ENCODE results near the gene RNF43. TPM values are rescaled to one million over a fixed set of nuclear protein-coding genes. Genes with fewer than 3 reads are reported as not detected.

Gene RNF43
- polyA plus RNA-seq, 1 of the 3 experiments (the other 2 are of a cell fraction), result not detected

DNA sequence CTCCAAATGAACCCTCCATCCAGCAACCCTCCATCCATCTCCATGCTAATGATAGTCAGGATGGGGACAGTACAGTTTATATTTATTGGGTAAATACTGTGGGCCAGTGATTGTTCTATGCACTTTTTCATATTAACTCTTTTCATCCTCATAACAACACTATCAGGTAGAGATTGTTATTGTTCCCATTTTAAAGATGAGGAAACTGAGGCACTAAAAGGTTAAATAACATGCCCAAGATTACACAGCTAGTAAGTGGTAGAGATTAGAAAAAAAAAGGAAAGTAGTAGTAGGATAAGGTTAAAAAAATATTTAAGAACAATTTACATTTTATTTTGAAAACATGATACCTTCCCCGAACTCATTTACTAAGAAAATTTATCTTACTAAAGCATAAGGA is 43.4 kb downstream of the RNF43 start (continued):
- TF ChIP-seq, protein P1, sequence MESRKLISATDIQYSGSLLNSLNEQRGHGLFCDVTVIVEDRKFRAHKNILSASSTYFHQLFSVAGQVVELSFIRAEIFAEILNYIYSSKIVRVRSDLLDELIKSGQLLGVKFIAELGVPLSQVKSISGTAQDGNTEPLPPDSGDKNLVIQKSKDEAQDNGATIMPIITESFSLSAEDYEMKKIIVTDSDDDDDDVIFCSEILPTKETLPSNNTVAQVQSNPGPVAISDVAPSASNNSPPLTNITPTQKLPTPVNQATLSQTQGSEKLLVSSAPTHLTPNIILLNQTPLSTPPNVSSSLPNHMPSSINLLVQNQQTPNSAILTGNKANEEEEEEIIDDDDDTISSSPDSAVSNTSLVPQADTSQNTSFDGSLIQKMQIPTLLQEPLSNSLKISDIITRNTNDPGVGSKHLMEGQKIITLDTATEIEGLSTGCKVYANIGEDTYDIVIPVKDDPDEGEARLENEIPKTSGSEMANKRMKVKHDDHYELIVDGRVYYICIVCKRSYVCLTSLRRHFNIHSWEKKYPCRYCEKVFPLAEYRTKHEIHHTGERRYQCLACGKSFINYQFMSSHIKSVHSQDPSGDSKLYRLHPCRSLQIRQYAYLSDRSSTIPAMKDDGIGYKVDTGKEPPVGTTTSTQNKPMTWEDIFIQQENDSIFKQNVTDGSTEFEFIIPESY (IDR thresholded peaks at IDR 0.05; ENCODE audit: borderline replicate concordance, low read depth), result no peak
- TF ChIP-seq RXRA (IDR thresholded peaks at IDR 0.05; ENCODE audit: borderline replicate concordance, low read depth) (no peak), EP300 (IDR thresholded peaks at IDR 0.05; ENCODE audit: borderline replicate concordance in 1 of 2, low read depth in 1 of 2, low read length in 1 of 2) (no peak)
- TF ChIP-seq, protein P2, sequence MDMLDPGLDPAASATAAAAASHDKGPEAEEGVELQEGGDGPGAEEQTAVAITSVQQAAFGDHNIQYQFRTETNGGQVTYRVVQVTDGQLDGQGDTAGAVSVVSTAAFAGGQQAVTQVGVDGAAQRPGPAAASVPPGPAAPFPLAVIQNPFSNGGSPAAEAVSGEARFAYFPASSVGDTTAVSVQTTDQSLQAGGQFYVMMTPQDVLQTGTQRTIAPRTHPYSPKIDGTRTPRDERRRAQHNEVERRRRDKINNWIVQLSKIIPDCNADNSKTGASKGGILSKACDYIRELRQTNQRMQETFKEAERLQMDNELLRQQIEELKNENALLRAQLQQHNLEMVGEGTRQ (IDR thresholded peaks at IDR 0.05; ENCODE audit: borderline replicate concordance, low read depth, low read length), result no peak
- TF ChIP-seq, protein P3, sequence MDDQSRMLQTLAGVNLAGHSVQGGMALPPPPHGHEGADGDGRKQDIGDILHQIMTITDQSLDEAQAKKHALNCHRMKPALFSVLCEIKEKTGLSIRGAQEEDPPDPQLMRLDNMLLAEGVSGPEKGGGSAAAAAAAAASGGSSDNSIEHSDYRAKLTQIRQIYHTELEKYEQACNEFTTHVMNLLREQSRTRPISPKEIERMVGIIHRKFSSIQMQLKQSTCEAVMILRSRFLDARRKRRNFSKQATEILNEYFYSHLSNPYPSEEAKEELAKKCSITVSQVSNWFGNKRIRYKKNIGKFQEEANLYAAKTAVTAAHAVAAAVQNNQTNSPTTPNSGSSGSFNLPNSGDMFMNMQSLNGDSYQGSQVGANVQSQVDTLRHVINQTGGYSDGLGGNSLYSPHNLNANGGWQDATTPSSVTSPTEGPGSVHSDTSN (IDR thresholded peaks at IDR 0.05), result no peak

DNA sequence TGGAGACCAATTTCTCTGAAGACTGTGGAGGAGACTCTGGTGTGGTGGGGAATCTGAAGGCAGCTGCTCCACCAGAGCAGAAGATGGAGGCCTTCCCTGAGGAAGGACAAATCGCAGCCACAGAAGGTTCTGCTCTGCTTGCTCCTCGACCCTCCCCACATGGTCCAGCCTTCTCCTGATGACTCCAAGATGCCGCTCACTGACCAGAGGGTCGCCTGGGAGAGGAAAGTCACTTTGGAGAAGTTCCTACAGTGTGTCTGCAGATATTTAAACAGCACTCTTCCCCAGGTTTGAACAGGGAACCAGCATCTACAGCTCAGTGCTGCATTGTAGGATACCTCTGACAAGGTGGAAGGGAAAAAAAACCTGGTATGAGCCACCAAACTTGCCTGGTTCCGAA is 44.3 kb downstream of the RNF43 start:
- H3K9me3 ChIP-seq, result no peaks in the 10 kb centered on the region
- no peak for DNase-seq
- H3K79me2 ChIP-seq (ENCODE audit: insufficient read depth), result no peaks in the 10 kb centered on the region
- CTCF ChIA-PET, result interaction anchor here (1.0 to 5.7 kb wide), 4 partner anchors 9 to 56 kb away, joined by 3 to 21 read pairs (median 6); partner anchors contain the start of gene RNF43
- H3F3A ChIP-seq (replicated peaks; ENCODE audit: insufficient read depth), result no peaks in the 10 kb centered on the region
- POLR2A ChIA-PET, result no interaction called here
- H3K36me3 ChIP-seq (replicated peaks in 1 of 2; ENCODE audit: control insufficient read depth in 1 of 2, insufficient read depth in 2 of 2, low read length in 1 of 2), result no peaks in the 10 kb centered on the region
- H3K4me2 ChIP-seq, result no peak overlapping the region
- no peak overlapping the region for H2AFZ ChIP-seq (ENCODE audit: low read depth)
- no peaks in the 10 kb centered on the region for H3K9me2 ChIP-seq
- H3K27me3 ChIP-seq (ENCODE audit: insufficient read depth), result peaks cover 4% of the 10 kb centered on the region; the same call in 1 of the 2 replicates
- 42% methylated on average over 5 of the region's 5 CpGs for WGBS (ENCODE audit: low lambda C conversion rate)
- no peaks in the 10 kb centered on the region for H4K20me1 ChIP-seq (ENCODE audit: insufficient read depth)
- no peak overlapping the region for H3K4me3 ChIP-seq (ENCODE audit: low read depth in 2 of 2, low read length in 1 of 2)
- H3K4me1 ChIP-seq (ENCODE audit: control insufficient read depth in 1 of 2, insufficient read depth in 2 of 2, low read depth in 1 of 2, low read length in 1 of 2), result no peaks in the 10 kb centered on the region
- H3K9ac ChIP-seq, result no peak overlapping the region
- H3K27ac ChIP-seq (ENCODE audit: low read depth in 2 of 2, low read length in 1 of 2), result no peak overlapping the region
- TF ChIP-seq, protein P4, sequence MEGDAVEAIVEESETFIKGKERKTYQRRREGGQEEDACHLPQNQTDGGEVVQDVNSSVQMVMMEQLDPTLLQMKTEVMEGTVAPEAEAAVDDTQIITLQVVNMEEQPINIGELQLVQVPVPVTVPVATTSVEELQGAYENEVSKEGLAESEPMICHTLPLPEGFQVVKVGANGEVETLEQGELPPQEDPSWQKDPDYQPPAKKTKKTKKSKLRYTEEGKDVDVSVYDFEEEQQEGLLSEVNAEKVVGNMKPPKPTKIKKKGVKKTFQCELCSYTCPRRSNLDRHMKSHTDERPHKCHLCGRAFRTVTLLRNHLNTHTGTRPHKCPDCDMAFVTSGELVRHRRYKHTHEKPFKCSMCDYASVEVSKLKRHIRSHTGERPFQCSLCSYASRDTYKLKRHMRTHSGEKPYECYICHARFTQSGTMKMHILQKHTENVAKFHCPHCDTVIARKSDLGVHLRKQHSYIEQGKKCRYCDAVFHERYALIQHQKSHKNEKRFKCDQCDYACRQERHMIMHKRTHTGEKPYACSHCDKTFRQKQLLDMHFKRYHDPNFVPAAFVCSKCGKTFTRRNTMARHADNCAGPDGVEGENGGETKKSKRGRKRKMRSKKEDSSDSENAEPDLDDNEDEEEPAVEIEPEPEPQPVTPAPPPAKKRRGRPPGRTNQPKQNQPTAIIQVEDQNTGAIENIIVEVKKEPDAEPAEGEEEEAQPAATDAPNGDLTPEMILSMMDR (IDR thresholded peaks at IDR 0.05), result no peak
- TF ChIP-seq, protein P5, sequence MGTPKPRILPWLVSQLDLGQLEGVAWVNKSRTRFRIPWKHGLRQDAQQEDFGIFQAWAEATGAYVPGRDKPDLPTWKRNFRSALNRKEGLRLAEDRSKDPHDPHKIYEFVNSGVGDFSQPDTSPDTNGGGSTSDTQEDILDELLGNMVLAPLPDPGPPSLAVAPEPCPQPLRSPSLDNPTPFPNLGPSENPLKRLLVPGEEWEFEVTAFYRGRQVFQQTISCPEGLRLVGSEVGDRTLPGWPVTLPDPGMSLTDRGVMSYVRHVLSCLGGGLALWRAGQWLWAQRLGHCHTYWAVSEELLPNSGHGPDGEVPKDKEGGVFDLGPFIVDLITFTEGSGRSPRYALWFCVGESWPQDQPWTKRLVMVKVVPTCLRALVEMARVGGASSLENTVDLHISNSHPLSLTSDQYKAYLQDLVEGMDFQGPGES (IDR thresholded peaks at IDR 0.05; ENCODE audit: low read depth, low read length), result no peak
- TF ChIP-seq CHD2 (IDR thresholded peaks at IDR 0.05; ENCODE audit: low read length, partially characterized antibody) (no peak), GATA2 (CRISPR knock-in tag; IDR thresholded peaks at IDR 0.05) (no peak), NRF1 (IDR thresholded peaks at IDR 0.05; ENCODE audit: low read depth, low read length) (no peak), TAF1 (IDR thresholded peaks at IDR 0.05; ENCODE audit: borderline replicate concordance, low read depth, low read length) (no peak), FOSL2 (IDR thresholded peaks at IDR 0.05; ENCODE audit: borderline replicate concordance, low read depth) (no peak), RXRA (IDR thresholded peaks at IDR 0.05; ENCODE audit: borderline replicate concordance, low read depth) (no peak), SIN3A (IDR thresholded peaks at IDR 0.05; ENCODE audit: borderline replicate concordance, low read depth, low read length) (no peak), NFIC (IDR thresholded peaks at IDR 0.05; ENCODE audit: borderline replicate concordance) (no peak), EP300 (IDR thresholded peaks at IDR 0.05; ENCODE audit: borderline replicate concordance in 1 of 2, low read depth in 1 of 2, low read length in 1 of 2) (no peak)
- TF ChIP-seq, protein P6, sequence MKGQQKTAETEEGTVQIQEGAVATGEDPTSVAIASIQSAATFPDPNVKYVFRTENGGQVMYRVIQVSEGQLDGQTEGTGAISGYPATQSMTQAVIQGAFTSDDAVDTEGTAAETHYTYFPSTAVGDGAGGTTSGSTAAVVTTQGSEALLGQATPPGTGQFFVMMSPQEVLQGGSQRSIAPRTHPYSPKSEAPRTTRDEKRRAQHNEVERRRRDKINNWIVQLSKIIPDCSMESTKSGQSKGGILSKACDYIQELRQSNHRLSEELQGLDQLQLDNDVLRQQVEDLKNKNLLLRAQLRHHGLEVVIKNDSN (IDR thresholded peaks at IDR 0.05; ENCODE audit: borderline replicate concordance, low read depth), result no peak
- TF ChIP-seq, protein P3 (IDR thresholded peaks at IDR 0.05), result no peak
- TF ChIP-seq, protein P7, sequence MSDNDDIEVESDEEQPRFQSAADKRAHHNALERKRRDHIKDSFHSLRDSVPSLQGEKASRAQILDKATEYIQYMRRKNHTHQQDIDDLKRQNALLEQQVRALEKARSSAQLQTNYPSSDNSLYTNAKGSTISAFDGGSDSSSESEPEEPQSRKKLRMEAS (IDR thresholded peaks at IDR 0.05; ENCODE audit: low read depth), result no peak

Data from SK-N-SH (cell line).